Activated CD8-positive, alpha-beta memory T cell treated with anti-CD3 and anti-CD28 coated beads, Interleukin-2, amount 10 ng/mL, durations not matched to agents 7 days and 5 days (primary cell): ENCODE results near the gene HOXA7. TPM values are rescaled to one million over a fixed set of nuclear protein-coding genes. Genes with fewer than 3 reads are reported as not detected.
A peak's percentile ranks its signal among the peaks of the same experiment; 100 is the strongest.

ENCODE experiments used
- ATAC-seq: fragments of 150-1000 bp; cut with Tn5 transposase; one replicate; pipeline ENCODE4 v1.10.0; 2021; ENCODE audit warnings: moderate library complexity
- CTCF ChIA-PET: fragments of 350-600 bp; sonication (Branson Sonifier 250); formaldehyde crosslinking; loops from one replicate; lab custom pipeline; 2021; ENCODE audit warnings: antibody characterized with exemption; lab: Charles Lee
- DNase-seq: peaks from one replicate; pipeline ENCODE4 v3.0.0-alpha.2; 2020
- H3K27ac Mint-ChIP-seq: one replicate; pipeline ENCODE4 v1.8.0; 2021; ENCODE audit warnings: mild to moderate bottlenecking, mixed read lengths
- H3K27me3 Mint-ChIP-seq: one replicate; pipeline ENCODE4 v1.8.0; 2021; ENCODE audit warnings: mixed read lengths
- H3K36me3 Mint-ChIP-seq: one replicate; pipeline ENCODE4 v1.8.0; 2021; ENCODE audit warnings: mild to moderate bottlenecking, mixed read lengths
- H3K4me1 Mint-ChIP-seq: one replicate; pipeline ENCODE4 v1.8.0; 2021; ENCODE audit warnings: mixed read lengths
- H3K4me3 Mint-ChIP-seq: one replicate; pipeline ENCODE4 v1.8.0; 2021; ENCODE audit warnings: mild to moderate bottlenecking, moderate library complexity, mixed read lengths
- H3K9me3 Mint-ChIP-seq: one replicate; pipeline ENCODE4 v1.8.0; 2022; ENCODE audit warnings: low read depth, mixed read lengths
- total RNA-seq, 2 experiments: library from RNA; stranded (reverse); gene quantifications; one replicate each; pipeline ENCODE4 v1.2.3, GENCODE V29; 2021

HOXA7 gene
- total RNA-seq, 2 experiments from 2014 or later, result not detected

DNA sequence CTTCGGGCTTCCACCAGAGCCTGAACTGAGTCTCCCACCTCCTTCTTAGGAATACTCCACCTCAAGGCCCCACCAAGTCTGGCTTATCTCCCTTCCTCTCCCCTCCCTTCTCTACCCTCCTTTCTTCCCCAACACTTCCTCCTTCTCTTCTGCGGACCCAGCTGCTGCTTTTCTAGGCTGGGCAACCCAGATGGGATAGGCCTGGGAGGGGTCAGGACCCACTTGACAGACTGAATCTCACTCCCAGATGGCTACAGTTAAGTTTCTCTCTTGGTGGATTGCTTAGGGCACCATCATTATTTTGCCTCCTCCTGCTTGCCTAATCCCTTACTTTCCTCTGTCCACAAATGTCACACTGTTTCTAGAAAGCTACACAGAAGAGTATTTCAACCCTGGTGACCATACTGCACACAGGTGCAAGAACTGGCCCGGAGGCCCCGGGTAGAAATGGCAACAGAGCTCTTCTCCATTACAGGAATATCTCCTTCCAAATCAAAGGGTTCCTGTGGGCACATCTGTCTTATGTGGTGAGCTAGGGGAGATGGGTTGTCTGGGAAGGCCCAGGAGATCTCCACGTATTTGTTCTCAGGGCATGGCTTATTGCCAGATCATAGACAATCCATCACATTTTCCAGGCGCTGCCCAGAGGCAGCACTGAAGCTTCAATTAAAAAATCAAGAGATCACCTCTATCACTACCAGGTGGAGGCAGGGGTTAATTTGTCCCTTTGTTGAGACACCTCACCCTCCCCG is 33.7 kb upstream of the HOXA7 start:
- Mint-ChIP-seq H3K4me3 (no peak overlapping the region), H3K27ac (no peak overlapping the region), H3K36me3 (no peaks in the 10 kb centered on the region), H3K9me3 (no peaks in the 10 kb centered on the region), H3K27me3 (peaks cover 97% of the 10 kb centered on the region), H3K4me1 (peaks cover 24% of the 10 kb centered on the region)
- no peak for ATAC-seq
- CTCF ChIA-PET, result interaction anchor here (0.6 to 3.2 kb wide), 4 partner anchors 11 to 67 kb away, joined by 3 to 12 read pairs (median 8); no protein-coding TSS in a partner anchor
- no peak for DNase-seq

DNA sequence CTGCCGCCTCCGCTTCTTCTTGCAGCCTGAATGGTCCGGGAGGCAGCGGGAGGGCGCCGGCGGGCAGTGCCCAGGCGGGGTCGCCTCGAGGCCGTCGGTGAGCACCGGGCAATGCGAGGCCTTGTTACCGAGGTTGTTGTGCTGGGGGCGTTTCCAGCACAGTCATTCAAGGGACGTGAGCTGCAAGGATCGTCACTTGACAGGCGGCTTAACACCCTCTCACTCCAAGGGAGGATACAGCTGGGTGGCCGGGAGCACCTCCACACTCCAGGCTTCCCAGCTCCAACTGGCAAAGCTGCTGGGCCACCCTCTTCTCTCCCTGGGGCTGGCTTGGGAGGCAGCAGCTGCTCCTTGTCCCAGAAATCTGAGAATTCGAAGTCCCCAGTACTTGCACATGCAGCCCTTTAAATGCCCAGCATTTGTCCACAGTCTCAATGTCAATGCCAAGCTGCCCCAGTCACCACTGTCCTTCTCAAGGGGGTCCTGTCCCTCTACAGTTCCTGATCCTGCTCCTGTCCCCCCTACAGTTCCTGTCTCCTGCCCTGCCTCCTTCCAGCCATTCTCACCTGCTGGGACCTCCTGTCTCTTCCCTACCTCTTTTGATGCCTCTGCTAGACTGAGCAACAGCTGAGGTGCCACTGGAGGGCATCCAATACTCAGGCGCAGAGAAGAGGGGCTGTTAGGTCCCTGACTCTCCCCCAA is 33.0 kb upstream of the HOXA7 start:
- H3K4me3 Mint-ChIP-seq, result no peak overlapping the region
- peaks cover 97% of the 10 kb centered on the region for H3K27me3 Mint-ChIP-seq
- H3K9me3 Mint-ChIP-seq, result no peaks in the 10 kb centered on the region
- CTCF ChIA-PET, result interaction anchor here (2.4 to 3.2 kb wide), 3 partner anchors 10 to 39 kb away, joined by 7 to 12 read pairs (median 8); no protein-coding TSS in a partner anchor
- no peak for ATAC-seq
- no peak for DNase-seq
- no peak overlapping the region for H3K27ac Mint-ChIP-seq
- no peaks in the 10 kb centered on the region for H3K36me3 Mint-ChIP-seq
- peaks cover 30% of the 10 kb centered on the region for H3K4me1 Mint-ChIP-seq

DNA sequence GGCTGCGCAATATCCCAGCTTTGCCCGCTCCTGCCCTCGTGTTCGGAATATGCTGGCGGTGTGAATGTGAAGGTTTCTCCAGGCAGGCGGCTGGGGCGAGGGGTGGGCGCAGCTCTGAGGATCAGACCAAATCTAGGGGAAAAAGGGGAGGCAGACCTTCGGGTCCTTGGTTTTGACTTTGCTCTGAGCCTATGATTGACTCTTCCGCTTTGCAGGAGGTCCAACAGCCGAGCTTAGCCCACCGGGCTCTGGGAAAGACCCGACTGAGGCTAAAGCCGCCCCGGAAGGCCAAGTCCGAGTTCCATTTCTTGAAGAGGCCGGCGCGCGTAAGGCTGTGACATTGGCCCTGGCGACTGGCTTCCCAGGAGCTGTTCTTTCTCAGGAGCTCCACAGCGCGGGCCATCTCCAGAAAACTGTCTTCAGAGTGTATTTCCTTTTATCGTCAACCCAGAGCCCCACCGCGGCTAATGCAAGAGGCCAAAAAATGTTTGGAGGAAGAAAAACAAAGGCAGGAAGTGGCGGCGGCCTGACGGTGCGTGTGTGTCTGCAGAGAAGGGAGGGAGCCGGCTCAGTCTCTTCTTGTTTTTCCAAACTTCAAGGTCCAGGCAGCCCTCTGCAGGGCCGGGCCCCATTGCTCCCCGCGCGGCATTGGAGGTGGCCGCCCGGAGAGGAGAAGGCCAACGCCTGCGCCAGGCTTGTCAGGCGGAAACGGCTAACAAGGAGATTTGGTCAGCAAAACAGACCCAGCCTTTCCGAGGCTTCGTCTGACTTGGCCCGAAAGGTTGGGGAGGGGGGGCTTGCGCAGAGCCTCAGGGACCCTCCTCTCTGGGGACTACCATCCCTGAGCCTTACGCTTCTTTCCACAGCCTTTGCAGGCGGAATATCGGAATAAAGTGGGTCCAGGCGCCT is 32.2 kb upstream of the HOXA7 start:
- peaks cover 95% of the 10 kb centered on the region for H3K27me3 Mint-ChIP-seq
- DNase-seq (peak; percentile 61), ATAC-seq (no peak)
- no peak overlapping the region for H3K27ac Mint-ChIP-seq
- H3K36me3 Mint-ChIP-seq, result no peaks in the 10 kb centered on the region
- no peaks in the 10 kb centered on the region for H3K9me3 Mint-ChIP-seq
- H3K4me3 Mint-ChIP-seq, result peak overlapping the region; percentile 53
- H3K4me1 Mint-ChIP-seq, result peaks cover 30% of the 10 kb centered on the region
- CTCF ChIA-PET, result interaction anchor here (1.2 to 2.6 kb wide), 2 partner anchors 12 to 38 kb away, joined by 3 to 7 read pairs; no protein-coding TSS in a partner anchor

DNA sequence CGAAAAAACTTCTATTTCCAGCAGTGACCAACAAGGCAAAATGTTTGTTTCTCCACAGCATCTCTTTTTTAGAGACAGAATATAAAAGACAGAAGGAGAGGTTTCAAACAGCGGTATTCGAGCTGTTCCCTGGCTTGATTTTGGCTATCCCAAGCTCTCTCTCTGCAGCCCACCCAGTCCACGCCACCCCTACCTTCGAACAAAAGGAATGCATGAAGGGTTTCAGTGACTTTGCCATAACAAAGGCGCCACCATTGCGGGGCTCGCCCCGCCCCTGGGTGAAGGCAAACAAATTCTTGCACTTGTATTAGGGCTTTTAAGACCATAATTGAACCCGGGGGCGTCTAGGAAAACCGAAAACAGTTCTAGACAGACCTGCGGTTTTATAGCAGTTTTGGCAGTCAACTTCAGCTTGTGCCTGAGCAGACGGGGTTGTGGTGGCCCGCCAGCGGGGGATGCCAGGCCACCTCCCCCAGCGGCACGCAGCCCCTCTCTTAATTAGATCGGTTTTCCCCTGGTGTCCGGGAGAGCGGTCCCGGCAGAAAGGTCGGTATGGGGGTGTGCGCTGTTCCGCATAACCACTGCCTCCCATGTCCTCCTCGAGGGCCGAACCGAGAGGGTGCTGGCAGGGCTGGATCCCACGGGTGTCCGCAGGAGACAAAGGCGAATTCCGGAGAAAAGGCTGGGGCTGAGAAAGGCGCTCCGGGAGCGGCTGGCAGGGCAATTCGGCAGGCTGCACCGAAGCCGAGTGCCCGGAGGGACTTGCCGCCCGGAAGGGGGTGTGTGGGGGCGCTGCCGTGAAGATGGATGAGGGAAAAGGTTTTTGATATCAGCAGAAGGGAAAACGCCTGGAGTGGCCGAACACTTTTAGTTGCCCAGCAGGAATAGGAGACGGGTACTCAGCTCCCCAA is 31.3 kb upstream of the HOXA7 start:
- Mint-ChIP-seq H3K4me1 (peaks cover 29% of the 10 kb centered on the region), H3K36me3 (no peaks in the 10 kb centered on the region), H3K9me3 (no peaks in the 10 kb centered on the region), H3K4me3 (peak overlapping the region; percentile 53), H3K27me3 (peaks cover 95% of the 10 kb centered on the region), H3K27ac (no peak overlapping the region)
- ATAC-seq (no peak), DNase-seq (no peak)
- CTCF ChIA-PET, result interaction anchor here (0.9 to 2.1 kb wide), 9 partner anchors 8 to 91 kb away, joined by 3 to 12 read pairs (median 4); no protein-coding TSS in a partner anchor

DNA sequence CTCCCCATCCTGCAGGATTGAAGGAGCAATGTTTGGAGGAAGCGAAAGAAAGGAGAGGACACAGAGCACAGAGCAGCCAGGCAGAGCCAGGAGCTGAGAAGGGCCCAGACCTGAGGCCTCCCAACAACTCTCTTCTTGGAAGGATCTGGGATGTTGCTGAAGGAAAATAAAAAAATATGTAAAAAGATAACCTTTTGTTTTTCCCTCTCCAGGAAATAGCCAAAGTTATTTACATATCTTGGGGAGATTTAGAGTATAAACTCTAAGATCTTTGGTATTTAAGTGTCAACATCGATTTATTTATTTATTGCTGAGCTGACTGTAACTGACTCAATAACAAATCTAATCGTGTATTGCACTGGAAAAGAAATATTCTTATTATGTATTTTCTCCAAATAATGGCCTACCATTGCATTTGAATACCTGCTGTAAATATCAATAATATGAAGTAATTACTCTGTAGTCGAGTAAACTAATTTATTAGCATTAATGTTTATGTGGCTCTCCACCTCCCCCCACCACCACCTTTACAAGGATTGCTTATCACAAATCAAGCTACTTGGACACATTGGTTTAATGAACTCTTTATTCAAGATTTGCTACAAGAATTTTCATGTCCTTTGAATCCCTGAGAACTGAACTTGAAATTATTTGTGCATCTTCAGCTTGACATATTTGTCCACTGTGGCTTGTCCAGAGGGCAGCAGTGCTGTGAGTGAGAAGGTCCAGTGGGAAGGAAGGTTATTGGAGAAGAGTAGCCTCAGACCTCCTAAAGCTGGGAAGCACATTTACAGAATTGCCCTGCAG is 30.4 kb upstream of the HOXA7 start:
- ATAC-seq (no peak), DNase-seq (no peak)
- Mint-ChIP-seq H3K4me1 (peaks cover 28% of the 10 kb centered on the region), H3K4me3 (no peak overlapping the region), H3K27me3 (peaks cover 96% of the 10 kb centered on the region), H3K36me3 (no peaks in the 10 kb centered on the region), H3K9me3 (no peaks in the 10 kb centered on the region), H3K27ac (no peak overlapping the region)
- CTCF ChIA-PET, result interaction anchor here (0.9 to 2.1 kb wide), 8 partner anchors 8 to 90 kb away, joined by 3 to 12 read pairs (median 4); no protein-coding TSS in a partner anchor

DNA sequence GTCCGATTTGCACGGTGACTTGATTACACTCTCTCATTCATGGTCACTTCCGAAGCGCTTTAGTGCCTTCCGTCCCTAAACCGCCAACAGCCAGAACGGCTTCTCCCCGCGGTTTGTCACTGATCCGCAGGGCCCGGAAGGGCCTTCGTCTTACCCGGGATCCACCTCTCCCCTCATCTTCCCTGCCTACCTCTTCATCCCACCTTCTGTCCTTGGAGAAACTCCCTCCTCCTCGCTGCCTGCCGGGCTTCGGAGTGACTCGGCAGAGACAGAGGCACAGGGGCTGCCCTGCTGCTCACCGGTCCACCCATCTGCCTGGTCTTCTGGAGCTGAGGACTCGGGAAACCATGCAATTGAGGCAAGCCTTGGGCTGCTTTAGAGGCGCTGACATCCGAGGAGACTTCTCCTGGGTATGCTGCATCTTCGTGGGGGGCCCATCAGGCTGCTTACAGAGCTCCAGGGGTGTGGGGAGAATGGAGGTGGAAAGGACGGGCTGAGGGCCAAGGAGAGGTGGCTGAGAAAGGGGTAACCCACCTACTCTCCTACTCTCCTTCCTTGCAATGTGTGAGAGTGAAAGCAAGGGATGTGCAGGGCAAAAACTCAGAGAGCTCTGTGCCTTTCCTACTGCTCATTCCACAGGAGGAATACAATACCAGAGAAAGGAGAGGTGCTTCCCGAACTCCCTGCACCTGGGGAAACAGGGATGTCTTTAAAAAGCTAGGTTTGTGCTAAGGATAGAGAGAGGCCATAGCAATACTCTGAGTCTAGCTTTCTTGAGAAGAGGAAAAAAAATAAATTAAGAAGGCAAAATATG is 29.6 kb upstream of the HOXA7 start:
- H3K9me3 Mint-ChIP-seq, result no peaks in the 10 kb centered on the region
- peaks cover 28% of the 10 kb centered on the region for H3K4me1 Mint-ChIP-seq
- H3K27me3 Mint-ChIP-seq, result peaks cover 95% of the 10 kb centered on the region
- H3K36me3 Mint-ChIP-seq, result no peaks in the 10 kb centered on the region
- H3K27ac Mint-ChIP-seq, result peak overlapping the region; percentile 68
- no peak for ATAC-seq
- peak overlapping the region; percentile 29 for H3K4me3 Mint-ChIP-seq
- CTCF ChIA-PET, result interaction anchor here (1.2 to 2.1 kb wide), 5 partner anchors 7 to 27 kb away, joined by 3 to 12 read pairs (median 4); no protein-coding TSS in a partner anchor
- no peak for DNase-seq

DNA sequence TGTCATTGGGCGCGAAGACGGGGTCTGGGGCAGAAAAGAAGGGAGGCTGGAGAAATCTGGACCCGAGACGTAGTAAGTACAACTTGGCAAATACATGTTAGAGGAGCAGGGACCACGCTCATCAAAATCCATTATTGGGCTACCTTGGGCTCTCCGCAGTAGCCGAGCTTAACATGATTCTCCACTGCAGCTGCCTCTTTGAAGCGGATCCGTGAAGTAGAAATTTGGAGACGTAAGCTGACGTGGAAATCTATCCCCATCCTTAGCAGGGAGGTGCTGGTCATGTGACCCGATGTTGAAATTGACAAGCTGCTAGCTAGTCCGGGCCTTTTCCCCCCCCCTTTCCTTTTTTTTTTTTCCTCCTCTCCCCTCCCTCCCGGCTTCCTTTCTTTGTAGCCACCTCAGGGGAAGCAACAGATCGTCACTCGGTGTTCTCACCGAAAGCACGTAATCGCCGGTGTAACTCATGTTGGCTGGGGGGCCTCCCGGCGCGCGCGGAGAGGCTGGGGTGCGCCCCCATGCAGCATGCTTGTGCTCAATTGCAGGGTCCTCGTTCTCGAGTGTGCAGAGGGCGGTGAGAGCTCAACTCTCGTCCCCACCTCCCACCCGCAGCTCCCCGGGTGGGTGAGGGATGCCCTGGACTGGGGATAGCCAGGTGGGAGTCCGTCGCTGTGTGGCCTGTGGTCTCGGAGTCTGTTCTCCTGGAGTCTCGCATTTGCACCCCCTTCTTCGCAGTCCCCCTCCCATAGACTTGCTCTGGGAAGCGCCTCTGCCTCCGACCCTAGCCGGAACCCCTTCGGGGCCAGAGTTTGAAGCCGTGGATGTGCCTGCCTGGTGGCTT is 28.8 kb upstream of the HOXA7 start, which contains the start of gene HOXA11:
HOXA11 (minus strand) TSS at position 220 of the 841 bp plus-strand sequence; CDS start at position 132, 88 bp downstream.
- Mint-ChIP-seq H3K36me3 (no peaks in the 10 kb centered on the region), H3K4me1 (peaks cover 28% of the 10 kb centered on the region), H3K27me3 (peaks cover 90% of the 10 kb centered on the region), H3K9me3 (no peaks in the 10 kb centered on the region), H3K4me3 (peak within 1 kb of the TSS; percentile 60), H3K27ac (peak within 1 kb of the TSS; percentile 69)
- no peak for DNase-seq
- CTCF ChIA-PET, result interaction anchor here (0.7 to 2.1 kb wide), 2 partner anchors 10 to 11 kb away, joined by 3 to 12 read pairs; no protein-coding TSS in a partner anchor
- no peak for ATAC-seq

DNA sequence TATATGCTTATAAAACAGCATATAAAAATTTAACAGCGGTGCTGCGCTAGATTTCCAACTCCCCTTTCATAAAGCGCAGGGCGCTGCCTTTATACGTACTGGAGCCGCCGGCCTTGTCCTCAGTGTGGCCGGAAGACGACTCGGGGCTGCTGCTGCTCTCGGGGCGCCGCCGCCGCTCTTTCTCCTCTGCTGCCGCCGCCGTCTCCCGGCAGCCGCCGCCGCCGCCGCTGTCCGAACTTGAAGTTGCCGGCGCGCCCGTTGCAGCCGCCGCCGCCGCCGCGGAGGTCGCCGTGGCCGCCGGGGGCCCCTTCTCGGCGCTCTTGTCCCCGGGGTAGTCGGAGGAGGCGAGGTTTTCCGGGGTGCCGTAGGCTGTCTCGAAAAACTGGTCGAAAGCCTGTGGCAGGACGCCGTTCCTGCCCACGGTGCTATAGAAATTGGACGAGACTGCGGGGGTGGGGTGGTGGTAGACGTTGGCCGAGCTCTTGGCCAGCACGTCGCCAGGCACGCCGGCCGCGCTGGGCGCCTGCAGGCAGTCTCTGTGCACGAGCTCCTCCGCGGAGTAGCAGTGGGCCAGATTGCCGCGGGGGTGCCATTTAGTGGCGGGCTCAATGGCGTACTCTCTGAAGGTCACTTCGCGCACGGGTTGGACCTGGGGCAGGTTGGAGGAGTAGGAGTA is 28.0 kb upstream of the HOXA7 start:
- ATAC-seq (no peak), DNase-seq (no peak)
- Mint-ChIP-seq H3K9me3 (no peaks in the 10 kb centered on the region), H3K36me3 (no peaks in the 10 kb centered on the region), H3K27me3 (peaks cover 88% of the 10 kb centered on the region), H3K4me1 (peaks cover 32% of the 10 kb centered on the region), H3K27ac (peak overlapping the region; percentile 69), H3K4me3 (peak overlapping the region; percentile 60)
- CTCF ChIA-PET, result interaction anchor here (0.7 to 2.0 kb wide), 2 partner anchors 11 to 12 kb away, joined by 3 to 13 read pairs; no protein-coding TSS in a partner anchor

DNA sequence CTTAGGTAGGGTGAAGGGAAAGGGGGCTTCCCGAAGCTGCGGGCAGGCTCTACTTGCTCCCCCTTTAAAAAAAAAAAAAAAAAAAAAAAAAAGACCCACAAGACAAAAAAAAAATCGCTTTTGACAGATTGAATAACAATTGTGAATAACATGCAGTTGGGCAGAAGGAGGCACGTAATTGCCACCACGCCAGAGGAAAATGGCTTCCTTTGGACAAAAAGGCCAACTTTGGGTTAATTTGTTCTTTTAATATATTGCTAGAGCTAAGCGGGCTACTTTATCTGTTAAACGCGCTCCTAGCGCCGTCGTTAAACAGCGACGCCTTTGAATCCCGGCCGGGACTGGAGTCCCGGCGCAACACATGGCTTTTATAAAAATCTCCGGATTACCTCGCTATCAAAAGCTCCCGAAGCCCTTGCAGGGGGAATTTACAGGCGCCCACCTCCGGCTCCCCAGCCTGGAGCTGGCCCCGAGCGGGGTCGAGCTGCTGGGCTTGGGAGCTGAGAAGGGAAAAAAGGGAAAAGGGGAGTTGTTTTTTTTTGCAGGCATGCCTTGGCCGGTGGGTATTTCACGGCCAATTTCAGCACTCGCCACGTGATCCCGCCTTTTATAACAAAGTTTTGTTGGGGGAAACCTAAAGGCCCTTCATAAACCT is 27.3 kb upstream of the HOXA7 start:
- Mint-ChIP-seq H3K27me3 (peaks cover 88% of the 10 kb centered on the region), H3K4me3 (no peak overlapping the region), H3K27ac (no peak overlapping the region), H3K9me3 (no peaks in the 10 kb centered on the region), H3K4me1 (peaks cover 31% of the 10 kb centered on the region), H3K36me3 (no peaks in the 10 kb centered on the region)
- CTCF ChIA-PET, result interaction anchor here (1.0 to 2.0 kb wide), 2 partner anchors 12 to 23 kb away, joined by 3 to 13 read pairs; no protein-coding TSS in a partner anchor
- ATAC-seq (no peak), DNase-seq (no peak)
